Activated naive CD8-positive, alpha-beta T cell (primary cell): ENCODE measurements around the gene KCNS1.
"Not testable (repeated sequence)": the region's sequence is repeated elsewhere in the genome, so short reads cannot be mapped to it uniquely, and the experiment has no call there.

ENCODE experiments used
- H3K27ac Mint-ChIP-seq: one replicate; pipeline ENCODE4 v1.8.0; 2021; ENCODE audit warnings: mixed read lengths
- H3K27me3 Mint-ChIP-seq: one replicate; pipeline ENCODE4 v1.8.0; 2021; ENCODE audit warnings: mixed read lengths
- H3K36me3 Mint-ChIP-seq: one replicate; pipeline ENCODE4 v1.8.0; 2021; ENCODE audit warnings: mixed read lengths
- H3K4me1 Mint-ChIP-seq: one replicate; pipeline ENCODE4 v1.8.0; 2021; ENCODE audit warnings: low read depth, mixed read lengths
- H3K4me3 Mint-ChIP-seq: one replicate; pipeline ENCODE4 v1.8.0; 2021; ENCODE audit warnings: mild to moderate bottlenecking, mixed read lengths
- H3K9me3 Mint-ChIP-seq: one replicate; pipeline ENCODE4 v1.8.0; 2021; ENCODE audit warnings: low read depth, mixed read lengths

KCNS1 gene

DNA sequence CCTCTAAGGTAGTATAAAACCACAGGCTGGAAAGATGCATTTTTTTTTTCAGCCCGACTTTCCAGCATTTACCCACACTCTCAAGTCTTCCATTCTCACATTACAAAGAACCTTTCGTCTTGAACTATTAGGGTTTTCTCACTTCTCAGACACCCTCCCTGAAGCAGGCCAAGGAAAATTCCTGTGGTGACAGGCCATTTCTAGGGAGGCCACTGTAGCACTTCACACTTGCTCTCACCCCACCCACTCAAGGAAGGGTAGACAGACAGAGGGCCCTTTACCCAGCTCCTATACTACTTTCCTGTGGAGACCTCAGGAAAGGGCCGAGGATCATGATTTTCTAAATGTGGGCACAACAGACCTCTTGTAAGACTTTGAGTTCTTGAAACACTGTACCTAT, 27.7 kb downstream of the KCNS1 start:
- Mint-ChIP-seq H3K27me3 (no peaks in the 10 kb centered on the region), H3K4me1 (peaks cover 38% of the 10 kb centered on the region)

DNA sequence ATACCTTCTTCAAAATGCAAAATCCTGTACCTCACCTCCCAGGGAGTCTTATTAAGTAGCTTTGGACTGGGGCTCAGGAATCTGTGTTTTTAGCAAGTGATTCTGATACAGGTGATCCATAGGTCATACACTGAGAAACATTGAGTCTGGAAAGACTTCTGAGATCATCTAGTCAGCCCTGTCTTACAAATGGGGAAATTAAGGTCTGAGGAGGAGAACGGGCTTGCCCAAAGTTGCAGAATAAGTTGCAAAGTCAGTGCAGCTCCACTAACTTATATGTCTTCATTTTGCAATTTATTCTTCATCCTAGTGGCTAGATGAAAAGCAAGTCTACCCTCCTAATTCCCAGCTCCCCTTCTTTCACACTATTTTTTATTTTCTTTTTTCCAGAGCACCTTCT, 28.9 kb downstream of the KCNS1 start:
- Mint-ChIP-seq H3K36me3 (peaks cover 9% of the 10 kb centered on the region), H3K27ac (peak overlapping the region; percentile 83), H3K9me3 (no peaks in the 10 kb centered on the region), H3K27me3 (no peaks in the 10 kb centered on the region), H3K4me1 (peaks cover 50% of the 10 kb centered on the region), H3K4me3 (no peak overlapping the region)

More for the DNA sequence above, 27.7 kb downstream of the KCNS1 start:
- Mint-ChIP-seq H3K27ac (peak overlapping the region; percentile 84), H3K9me3 (no peaks in the 10 kb centered on the region), H3K4me3 (no peak overlapping the region), H3K36me3 (peaks cover 9% of the 10 kb centered on the region)

DNA sequence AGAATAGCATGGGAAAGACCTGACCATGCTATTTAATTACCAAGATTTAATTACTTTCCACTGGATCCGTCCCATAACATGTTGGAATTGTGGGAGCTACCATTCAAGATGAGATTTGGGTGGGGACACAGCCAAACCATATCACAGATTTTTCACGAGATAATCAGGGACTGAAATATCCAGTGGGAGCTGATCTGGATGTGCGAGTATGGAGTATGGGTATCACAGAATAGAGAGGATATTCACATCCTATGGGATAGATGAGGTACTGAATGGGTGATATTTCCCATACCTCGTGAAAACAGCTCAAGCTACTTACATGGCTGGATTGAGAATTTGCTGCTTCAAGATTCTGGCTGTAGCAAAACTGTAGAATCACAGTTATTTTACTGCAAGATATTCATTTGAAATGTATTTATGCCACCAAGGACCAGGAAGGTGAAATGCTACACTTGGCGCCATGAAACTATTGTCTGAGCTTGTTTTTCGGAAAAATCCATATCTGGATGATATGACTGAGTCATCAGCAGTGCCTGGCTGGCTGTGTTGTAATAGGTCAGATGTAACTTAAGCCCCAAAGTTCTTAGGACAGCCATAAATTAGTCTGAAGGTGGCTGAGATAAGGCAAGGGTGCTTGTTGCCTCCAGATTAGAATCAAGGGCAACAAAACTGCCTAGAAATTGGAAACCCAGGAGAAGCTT, 29.8 kb downstream of the KCNS1 start:
- no peaks in the 10 kb centered on the region for H3K9me3 Mint-ChIP-seq
- no peaks in the 10 kb centered on the region for H3K27me3 Mint-ChIP-seq
- peak overlapping the region; percentile 72 for H3K27ac Mint-ChIP-seq
- no peak overlapping the region for H3K4me3 Mint-ChIP-seq
- H3K4me1 Mint-ChIP-seq: peaks cover 58% of the 10 kb centered on the region
- H3K36me3 Mint-ChIP-seq: peaks cover 9% of the 10 kb centered on the region

DNA sequence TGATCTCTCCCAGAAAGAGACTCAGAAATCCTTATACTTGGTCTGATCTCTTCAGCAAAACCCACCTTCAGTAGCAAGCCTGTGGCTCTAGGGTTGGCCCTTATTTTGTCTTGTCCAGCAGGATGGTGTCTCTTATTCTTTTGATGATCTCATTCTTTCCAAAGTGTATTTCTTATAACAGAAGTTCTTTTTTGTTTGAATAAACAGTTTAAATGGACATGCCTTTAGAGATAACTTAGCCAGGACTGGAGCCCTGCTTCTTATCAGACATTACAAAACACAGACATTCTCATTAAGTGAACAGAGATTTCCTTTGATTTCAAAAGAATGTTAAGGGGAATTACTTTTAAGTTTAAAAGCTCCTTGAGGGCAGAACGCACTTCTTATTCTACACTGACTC, 31.7 kb downstream of the KCNS1 start:
- Mint-ChIP-seq H3K27me3 (no peaks in the 10 kb centered on the region), H3K4me1 (peaks cover 73% of the 10 kb centered on the region), H3K9me3 (no peaks in the 10 kb centered on the region), H3K36me3 (peaks cover 9% of the 10 kb centered on the region), H3K4me3 (no peak overlapping the region), H3K27ac (peak overlapping the region; percentile 81)

DNA sequence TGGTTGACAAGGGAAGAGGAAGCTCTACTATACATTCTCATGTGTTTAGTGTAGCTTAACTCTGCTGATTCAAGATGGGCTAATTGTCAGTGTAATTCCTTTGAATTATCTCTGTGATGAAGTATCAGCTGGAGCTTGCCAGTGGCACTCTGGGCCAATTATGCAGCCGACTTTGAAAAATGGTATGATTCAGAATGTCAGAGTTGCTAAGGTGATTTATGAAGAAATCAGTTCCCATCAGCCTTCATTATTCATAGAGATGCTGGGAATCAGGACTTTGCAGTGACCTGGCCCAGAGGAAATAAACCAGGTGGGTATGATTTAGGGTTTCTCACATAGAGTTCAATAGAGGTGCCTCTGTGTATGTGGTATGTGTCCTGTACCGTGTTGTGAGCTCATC, 33.4 kb downstream of the KCNS1 start:
- H3K27ac Mint-ChIP-seq: peak overlapping the region; percentile 81
- peaks cover 74% of the 10 kb centered on the region for H3K4me1 Mint-ChIP-seq
- peaks cover 12% of the 10 kb centered on the region for H3K36me3 Mint-ChIP-seq
- H3K9me3 Mint-ChIP-seq: no peaks in the 10 kb centered on the region
- H3K4me3 Mint-ChIP-seq: no peak overlapping the region
- H3K27me3 Mint-ChIP-seq: no peaks in the 10 kb centered on the region

GRCh38 chr20:45067087-45067486, 33.8 kb downstream of the KCNS1 start:
- Mint-ChIP-seq H3K36me3 (peaks cover 12% of the 10 kb centered on the region), H3K4me1 (peaks cover 77% of the 10 kb centered on the region), H3K27me3 (no peaks in the 10 kb centered on the region), H3K9me3 (no peaks in the 10 kb centered on the region), H3K27ac (peak overlapping the region; percentile 81), H3K4me3 (no peak overlapping the region)

- Mint-ChIP-seq H3K36me3 (peaks cover 12% of the 10 kb centered on the region), H3K4me1 (peaks cover 77% of the 10 kb centered on the region), H3K27ac (peak overlapping the region; percentile 81), H3K9me3 (no peaks in the 10 kb centered on the region), H3K4me3 (no peak overlapping the region), H3K27me3 (no peaks in the 10 kb centered on the region)
Measured at GRCh38 chr20:45066372-45066771, 34.6 kb downstream of the KCNS1 start.

- Mint-ChIP-seq H3K4me3 (peak overlapping the region; percentile 46), H3K36me3 (peaks cover 7% of the 10 kb centered on the region), H3K27ac (peak overlapping the region; percentile 83), H3K27me3 (no peaks in the 10 kb centered on the region), H3K4me1 (peaks cover 78% of the 10 kb centered on the region), H3K9me3 (no peaks in the 10 kb centered on the region)
Measured at GRCh38 chr20:45064812-45065211, 36.1 kb downstream of the KCNS1 start.

- H3K27ac Mint-ChIP-seq: peak overlapping the region; percentile 70
- H3K27me3 Mint-ChIP-seq, H3K9me3 Mint-ChIP-seq, H3K36me3 Mint-ChIP-seq: not testable (repeated sequence)
- H3K4me3 Mint-ChIP-seq: peak overlapping the region; percentile 52
- H3K4me1 Mint-ChIP-seq: peaks cover 78% of the 10 kb centered on the region
Measured at GRCh38 chr20:45063107-45063506, 37.8 kb downstream of the KCNS1 start.

- H3K4me1 Mint-ChIP-seq: peaks cover 75% of the 10 kb centered on the region
- peak overlapping the region; percentile 4 for H3K27ac Mint-ChIP-seq
- no peaks in the 10 kb centered on the region for H3K9me3 Mint-ChIP-seq
- no peaks in the 10 kb centered on the region for H3K27me3 Mint-ChIP-seq
- peaks cover 9% of the 10 kb centered on the region for H3K36me3 Mint-ChIP-seq
- no peak overlapping the region for H3K4me3 Mint-ChIP-seq
Measured at GRCh38 chr20:45061244-45061643, 39.7 kb downstream of the KCNS1 start.

GRCh38 chr20:45060294-45060693, 40.6 kb downstream of the KCNS1 start:
- peak overlapping the region; percentile 87 for H3K27ac Mint-ChIP-seq
- no peaks in the 10 kb centered on the region for H3K9me3 Mint-ChIP-seq
- no peak overlapping the region for H3K4me3 Mint-ChIP-seq
- no peaks in the 10 kb centered on the region for H3K27me3 Mint-ChIP-seq
- H3K4me1 Mint-ChIP-seq: peaks cover 79% of the 10 kb centered on the region
- H3K36me3 Mint-ChIP-seq: peaks cover 8% of the 10 kb centered on the region

GRCh38 chr20:45059022-45059728, 41.8 kb downstream of the KCNS1 start:
- Mint-ChIP-seq H3K27me3 (no peaks in the 10 kb centered on the region), H3K9me3 (no peaks in the 10 kb centered on the region), H3K4me3 (no peak overlapping the region), H3K4me1 (peaks cover 76% of the 10 kb centered on the region), H3K36me3 (peaks cover 7% of the 10 kb centered on the region), H3K27ac (peak overlapping the region; percentile 84)

DNA sequence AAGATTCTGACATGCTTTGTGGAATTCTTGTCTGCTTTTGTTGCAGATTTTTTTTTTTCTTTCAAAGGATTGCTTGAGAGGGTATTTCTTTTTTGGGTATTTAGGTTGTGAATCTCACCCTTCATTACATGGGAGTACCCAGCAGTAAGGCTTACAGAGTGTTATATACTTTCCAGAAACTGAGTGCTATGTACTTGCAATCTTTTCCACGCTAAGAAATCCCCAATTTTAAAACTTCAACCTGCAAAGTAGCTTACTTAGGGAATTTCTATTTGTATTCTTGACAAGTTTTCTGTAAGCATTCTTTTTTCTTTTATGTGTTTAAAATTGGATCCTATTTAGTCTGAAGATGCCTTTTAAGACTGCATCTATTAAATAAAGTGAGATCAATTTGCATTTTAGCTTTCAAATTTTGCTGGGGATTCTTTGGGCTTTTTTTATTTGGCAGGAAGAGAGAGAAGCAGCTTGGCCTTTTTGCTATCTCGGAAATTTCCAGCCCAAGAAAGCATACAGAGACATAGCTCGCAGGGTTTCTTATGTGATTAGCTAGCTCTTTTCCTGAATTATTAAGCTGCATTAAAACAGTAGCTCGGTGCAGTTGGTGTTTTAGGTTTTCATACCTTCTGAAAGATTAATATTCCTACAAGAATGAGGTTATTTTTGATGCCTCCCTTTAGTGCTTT, 42.6 kb downstream of the KCNS1 start:
- Mint-ChIP-seq H3K36me3 (peaks cover 5% of the 10 kb centered on the region), H3K27me3 (no peaks in the 10 kb centered on the region), H3K9me3 (no peaks in the 10 kb centered on the region), H3K4me1 (peaks cover 79% of the 10 kb centered on the region), H3K27ac (peak overlapping the region; percentile 81), H3K4me3 (no peak overlapping the region)

DNA sequence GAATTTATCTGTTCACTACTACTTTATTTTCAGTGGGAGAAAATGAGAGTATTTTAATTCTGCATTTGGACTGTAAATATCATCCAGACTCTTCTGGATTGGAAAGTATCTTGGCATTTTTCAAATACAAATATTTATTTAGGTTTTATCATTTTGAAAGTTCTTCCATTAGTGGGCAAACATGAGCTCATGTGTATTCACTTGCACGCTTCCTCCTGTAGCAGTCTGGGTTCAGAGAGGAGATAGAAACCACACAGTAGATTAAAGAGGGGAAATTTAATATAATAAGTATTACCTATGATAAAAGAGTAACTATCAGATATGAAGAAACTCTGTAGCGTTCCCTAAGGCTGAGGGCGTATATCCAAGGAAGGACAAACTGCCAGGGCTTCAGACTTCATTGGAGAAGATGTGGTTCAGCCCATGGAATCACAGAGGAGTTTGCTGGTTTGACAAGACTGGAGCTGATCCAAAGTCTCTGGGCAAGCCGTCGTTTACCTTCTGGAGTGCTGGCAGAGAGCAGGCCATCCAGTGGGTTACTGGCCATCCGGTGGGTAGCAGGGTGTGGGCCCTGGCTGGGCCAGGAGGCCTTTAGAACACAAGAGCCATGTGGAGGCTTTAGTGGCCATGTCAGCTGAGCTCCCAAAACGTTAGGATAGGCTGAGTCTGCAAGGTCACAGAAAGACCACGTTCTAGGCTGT, 44.3 kb downstream of the KCNS1 start:
- H3K9me3 Mint-ChIP-seq: no peaks in the 10 kb centered on the region
- H3K36me3 Mint-ChIP-seq: peaks cover 4% of the 10 kb centered on the region
- no peaks in the 10 kb centered on the region for H3K27me3 Mint-ChIP-seq
- peak overlapping the region; percentile 68 for H3K27ac Mint-ChIP-seq
- H3K4me1 Mint-ChIP-seq: peaks cover 89% of the 10 kb centered on the region
- H3K4me3 Mint-ChIP-seq: no peak overlapping the region

GRCh38 chr20:45055056-45055455, 45.9 kb downstream of the KCNS1 start:
- H3K4me1 Mint-ChIP-seq: peaks cover 84% of the 10 kb centered on the region
- no peaks in the 10 kb centered on the region for H3K27me3 Mint-ChIP-seq

More at GRCh38 chr20:45055056-45055455, 45.9 kb downstream of the KCNS1 start:
- Mint-ChIP-seq H3K4me3 (peak overlapping the region; percentile 27), H3K27ac (peak overlapping the region; percentile 86), H3K36me3 (peaks cover 4% of the 10 kb centered on the region), H3K9me3 (no peaks in the 10 kb centered on the region)
